CD4-positive, alpha-beta T cell treated with Interleukin-15 for 4 hours (primary cell): Measurements from ENCODE around the gene VAMP4.

Source experiments
- DNase-seq: peaks from one replicate; pipeline ENCODE4 v3.0.0-alpha.2; 2020; ENCODE audit warnings: low spot score

Gene VAMP4

GRCh38 chr1:171652234-171652822 lies 89.5 kb downstream of the VAMP4 start, which contains the start of gene MYOC:
TSS of gene MYOC (minus strand) at chr1:171652688. CDS start at chr1:171652611, 77 bp downstream.
- no peak for DNase-seq
